Neuronal stem cell (in vitro differentiated cells): Measurements from ENCODE around the gene NRG3.
A peak's percentile ranks its signal among the peaks of the same experiment; 100 is the strongest.

Source experiments
- DNase-seq: peaks from one replicate; pipeline ENCODE4 v3.0.0-alpha.2; 2013; ENCODE audit warnings: low spot score
- H2AFZ ChIP-seq: one replicate; pipeline ENCODE4 v1.6.1; 2013; ENCODE audit warnings: mild to moderate bottlenecking, low read length, inconsistent platforms
- H2AK5ac ChIP-seq: 2 replicates; pipeline ENCODE4 v1.6.1; 2013; ENCODE audit warnings: low read depth, mild to moderate bottlenecking, inconsistent platforms, low read length, moderate library complexity, mixed read lengths
- H2BK120ac ChIP-seq: 2 replicates; pipeline ENCODE4 v1.6.1; 2013; ENCODE audit warnings: low read depth, mild to moderate bottlenecking, inconsistent platforms, low read length, moderate library complexity, mixed read lengths
- H2BK12ac ChIP-seq: one replicate; pipeline ENCODE4 v1.6.1; 2013; ENCODE audit warnings: low read length, inconsistent platforms
- H2BK15ac ChIP-seq: 2 replicates; pipeline ENCODE4 v1.6.1; 2013; ENCODE audit warnings: mild to moderate bottlenecking, low read length, inconsistent platforms, mixed read lengths
- H2BK5ac ChIP-seq: one replicate; pipeline ENCODE4 v1.6.1; 2013; ENCODE audit warnings: inconsistent platforms, mild to moderate bottlenecking, low read length, moderate library complexity
- H3K14ac ChIP-seq: one replicate; pipeline ENCODE4 v1.6.1; 2013; ENCODE audit warnings: low read length, inconsistent platforms
- H3K18ac ChIP-seq: 2 replicates; pipeline ENCODE4 v1.6.1; 2013; ENCODE audit warnings: low read length, inconsistent platforms
- H3K23ac ChIP-seq: 2 replicates; pipeline ENCODE4 v1.6.1; 2013; ENCODE audit warnings: low read depth, mild to moderate bottlenecking, mixed read lengths, low read length, inconsistent platforms; ENCODE audit not compliant: poor library complexity
- H3K27ac ChIP-seq: replicated peaks from 3 replicates; pipeline ENCODE4 v1.5.1; 2013; ENCODE audit warnings: low read length, inconsistent platforms
- H3K27me3 ChIP-seq, 3 experiments: 2 replicates each; pipeline ENCODE4 v1.6.1; 2013; ENCODE audit warnings: low read length in 3 of 3, mild to moderate bottlenecking in 2 of 3, inconsistent platforms in 1 of 3, low read depth in 1 of 3, mixed read lengths in 1 of 3, moderate library complexity in 1 of 3; ENCODE audit not compliant: control insufficient read depth in 3 of 3, insufficient read depth in 3 of 3
- H3K36me3 ChIP-seq, 2 donors: replicated peaks in 1 of 2; 2 replicates each; pipeline ENCODE4 v1.6.1; 2013; ENCODE audit warnings: low read length in 2 of 2; ENCODE audit not compliant: control insufficient read depth in 2 of 2, insufficient read depth in 2 of 2
- H3K4ac ChIP-seq: 2 replicates; pipeline ENCODE4 v1.6.1; 2013; ENCODE audit warnings: inconsistent platforms, mild to moderate bottlenecking, low read length, moderate library complexity
- H3K4me1 ChIP-seq, 2 donors: 1 replicate in 1 of 2; 2 replicates in 1 of 2; pipeline ENCODE4 v1.6.1; 2013; ENCODE audit warnings: low read length in 2 of 2, low read depth in 1 of 2; ENCODE audit not compliant: control insufficient read depth in 2 of 2, insufficient read depth in 1 of 2
- H3K4me2 ChIP-seq: one replicate; pipeline ENCODE4 v1.6.1; 2013; ENCODE audit warnings: mild to moderate bottlenecking, low read length, inconsistent platforms; ENCODE audit not compliant: insufficient read depth, poor library complexity, severe bottlenecking
- H3K4me3 ChIP-seq, 2 donors: 2 replicates each; pipeline ENCODE4 v1.5.1; 2013; ENCODE audit warnings: low read length in 2 of 2, mild to moderate bottlenecking in 2 of 2, inconsistent platforms in 1 of 2, moderate library complexity in 1 of 2
- H3K79me1 ChIP-seq: one replicate; pipeline ENCODE4 v1.6.1; 2013; ENCODE audit warnings: low read depth, mild to moderate bottlenecking, inconsistent platforms, low read length, moderate library complexity
- H3K9ac ChIP-seq: one replicate; pipeline ENCODE4 v1.6.1; 2013; ENCODE audit warnings: mild to moderate bottlenecking, low read depth, low read length, inconsistent platforms; ENCODE audit not compliant: poor library complexity
- H3K9me3 ChIP-seq, 2 donors: replicated peaks in 1 of 2; 2 replicates each; pipeline versions ENCODE3 to v1.6.1; 2013; ENCODE audit warnings: low read length in 2 of 2, mild to moderate bottlenecking in 2 of 2, inconsistent platforms in 1 of 2, low read depth in 1 of 2, mixed read lengths in 1 of 2, moderate library complexity in 1 of 2; ENCODE audit not compliant: control insufficient read depth in 2 of 2, insufficient read depth in 1 of 2
- H4K8ac ChIP-seq: one replicate; pipeline ENCODE4 v1.6.1; 2013; ENCODE audit warnings: low read depth, mild to moderate bottlenecking, inconsistent platforms, low read length, moderate library complexity
- H4K91ac ChIP-seq: one replicate; pipeline ENCODE4 v1.6.1; 2013; ENCODE audit warnings: low read length, low read depth, mild to moderate bottlenecking, inconsistent platforms; ENCODE audit not compliant: poor library complexity
- WGBS, 2 donors: extraction: QIAGEN DNeasy Blood & Tissue Kit; methylation state at CpG; one replicate each; pipeline ENCODE4 v1.1.7; 2013; ENCODE audit warnings: missing lambda C conversion rate in 2 of 2, mixed read lengths in 1 of 2; ENCODE audit not compliant: insufficient read length in 2 of 2, insufficient replicate concordance in 1 of 2; ENCODE audit errors: extremely low coverage in 2 of 2; 5-methylcytosine and 5-hydroxymethylcytosine counted together

Gene NRG3

GRCh38 chr10:82462910-82463551 lies 588.0 kb downstream of the NRG3 start:
- Histone ChIP-seq H3K23ac (no peak overlapping the region), H3K4ac (no peak overlapping the region), H2BK12ac (no peak overlapping the region), H3K9ac (no peak overlapping the region), H4K91ac (no peak overlapping the region), H3K27me3 (no peaks in the 10 kb centered on the region), H3K18ac (no peak overlapping the region), H3K79me1 (no peaks in the 10 kb centered on the region), H2BK120ac (no peak overlapping the region), H2AK5ac (no peak overlapping the region), H4K8ac (no peak overlapping the region), H3K4me2 (no peak overlapping the region), H3K4me3 (no peak overlapping the region), H3K36me3 (no peaks in the 10 kb centered on the region), H3K27ac (no peak overlapping the region), H2BK5ac (no peak overlapping the region), H3K14ac (no peak overlapping the region), H2BK15ac (no peak overlapping the region), H2AFZ (no peak overlapping the region), H3K9me3 (no peaks in the 10 kb centered on the region), H3K4me1 (peaks cover 0 to 5% of the 10 kb centered on the region in 2 donors)
- no peak for DNase-seq
- WGBS, 2 donors: no CpG with 5 or more reads among the region's 4 CpGs

DNA sequence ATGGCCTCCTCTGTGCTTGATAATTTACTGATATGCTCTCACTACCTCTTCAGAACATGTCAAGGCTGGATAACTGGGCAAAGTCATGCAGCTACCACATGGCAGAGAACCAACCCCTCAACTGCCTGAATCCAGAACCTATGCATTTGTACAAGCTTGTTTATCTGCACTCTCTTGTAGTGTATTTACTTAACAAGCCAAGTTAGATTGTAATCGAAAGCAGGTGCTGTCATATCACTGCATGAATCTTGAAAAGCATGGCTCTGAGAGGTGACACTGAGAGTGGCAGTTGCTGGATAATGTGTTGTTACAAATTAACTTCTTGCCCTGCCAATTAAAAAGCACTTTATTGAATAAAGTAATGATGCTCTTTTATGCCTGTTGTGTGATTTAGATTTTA lies 588.6 kb downstream of the NRG3 start:
- H3K79me1 ChIP-seq: no peaks in the 10 kb centered on the region
- H3K27me3 ChIP-seq: no peaks in the 10 kb centered on the region
- H4K91ac ChIP-seq: no peak overlapping the region
- H3K4me3 ChIP-seq: no peak overlapping the region
- no peak overlapping the region for H3K23ac ChIP-seq
- no peak overlapping the region for H2BK15ac ChIP-seq
- H2BK5ac ChIP-seq: no peak overlapping the region
- H2AK5ac ChIP-seq: no peak overlapping the region
- WGBS, 2 donors: no CpG with 5 or more reads among the region's 1 CpG
- no peak overlapping the region for H2BK120ac ChIP-seq
- H3K9me3 ChIP-seq: no peaks in the 10 kb centered on the region
- no peak overlapping the region for H3K18ac ChIP-seq
- DNase-seq: no peak
- no peak overlapping the region for H3K27ac ChIP-seq
- no peak overlapping the region for H4K8ac ChIP-seq
- no peak overlapping the region for H2BK12ac ChIP-seq
- no peaks in the 10 kb centered on the region for H3K36me3 ChIP-seq
- no peak overlapping the region for H2AFZ ChIP-seq
- H3K4me2 ChIP-seq: no peak overlapping the region
- H3K4me1 ChIP-seq: peaks cover 5 to 6% of the 10 kb centered on the region in 2 donors
- no peak overlapping the region for H3K4ac ChIP-seq
- H3K9ac ChIP-seq: no peak overlapping the region
- no peak overlapping the region for H3K14ac ChIP-seq

- Histone ChIP-seq H3K18ac (no peak overlapping the region), H3K36me3 (no peaks in the 10 kb centered on the region), H3K9ac (no peak overlapping the region), H2AK5ac (no peak overlapping the region), H3K27ac (peak overlapping the region; percentile 32), H4K91ac (no peak overlapping the region), H3K4me3 (no peak overlapping the region), H3K4me1 (peaks cover 6 to 9% of the 10 kb centered on the region in 2 donors), H2BK15ac (no peak overlapping the region), H2BK12ac (no peak overlapping the region), H4K8ac (no peak overlapping the region), H3K27me3 (no peaks in the 10 kb centered on the region), H3K9me3 (no peaks in the 10 kb centered on the region), H2BK120ac (no peak overlapping the region), H3K14ac (no peak overlapping the region), H2AFZ (no peak overlapping the region), H3K4me2 (no peak overlapping the region), H3K4ac (no peak overlapping the region), H3K23ac (no peak overlapping the region), H3K79me1 (no peaks in the 10 kb centered on the region), H2BK5ac (no peak overlapping the region)
- WGBS, 2 donors: no CpG with 5 or more reads among the region's 6 CpGs
- DNase-seq: no peak
Observed at GRCh38 chr10:82464191-82464818, 589.3 kb downstream of the NRG3 start.

DNA sequence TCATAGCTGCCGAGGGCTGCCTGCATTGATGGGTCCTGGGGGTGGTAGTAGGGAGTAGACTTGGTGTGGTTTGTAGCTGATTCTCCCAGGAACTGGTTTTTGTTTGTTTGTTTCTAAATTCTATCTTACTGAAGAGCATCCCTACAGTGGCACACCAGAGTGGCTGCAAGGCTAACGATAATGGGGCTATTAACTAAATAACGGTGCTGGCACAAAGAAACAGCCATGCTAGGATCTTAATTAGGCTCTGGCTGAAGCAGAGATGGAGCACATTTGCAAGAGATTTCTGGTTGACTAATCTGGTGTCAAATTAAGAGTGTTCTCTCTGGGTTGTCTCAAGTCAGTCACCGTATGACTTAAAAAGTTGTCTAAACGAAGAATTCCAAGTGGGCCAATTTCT lies 590.0 kb downstream of the NRG3 start:
- H3K36me3 ChIP-seq: no peaks in the 10 kb centered on the region
- H2AK5ac ChIP-seq: no peak overlapping the region
- no peak overlapping the region for H3K9ac ChIP-seq
- H3K4me1 ChIP-seq: peaks cover 6 to 10% of the 10 kb centered on the region in 2 donors
- H3K14ac ChIP-seq: no peak overlapping the region
- no peaks in the 10 kb centered on the region for H3K79me1 ChIP-seq
- no peak for DNase-seq
- H3K4me2 ChIP-seq: no peak overlapping the region
- H3K23ac ChIP-seq: no peak overlapping the region
- no peak overlapping the region for H4K8ac ChIP-seq
- H2BK120ac ChIP-seq: no peak overlapping the region
- no peak overlapping the region for H2BK5ac ChIP-seq
- no peaks in the 10 kb centered on the region for H3K9me3 ChIP-seq
- H2BK15ac ChIP-seq: no peak overlapping the region
- no peak overlapping the region for H3K4ac ChIP-seq
- no peak overlapping the region for H3K4me3 ChIP-seq
- no CpG with 5 or more reads among the region's 5 CpGs for WGBS, 2 donors
- H4K91ac ChIP-seq: no peak overlapping the region
- no peak overlapping the region for H3K18ac ChIP-seq
- H2BK12ac ChIP-seq: no peak overlapping the region
- peak overlapping the region; percentile 32 for H3K27ac ChIP-seq
- no peak overlapping the region for H2AFZ ChIP-seq
- no peaks in the 10 kb centered on the region for H3K27me3 ChIP-seq
